ENCODE results near the gene OSR1.

OSR1 gene

GRCh38 chr2:19367326-19367725, 8.9 kb upstream of the OSR1 start:
- Histone ChIP-seq H3K36me3 (ENCODE audit: control insufficient read depth, insufficient read depth, low read length) (no peaks in the 10 kb centered on the region), H3K4me1 (ENCODE audit: control insufficient read depth, insufficient read depth, low read length, poor library complexity, severe bottlenecking) (peaks cover 6% of the 10 kb centered on the region), H3K4me3 (ENCODE audit: extremely low read depth, insufficient read depth, low read length, poor library complexity, severe bottlenecking) (no peak overlapping the region), H3K9me3 (ENCODE audit: control insufficient read depth, low read length) (no peaks in the 10 kb centered on the region), H3K27ac (ENCODE audit: low read depth, low read length, severe bottlenecking) (no peak overlapping the region)
- 79 to 84% methylated on average over 3 to 4 of the region's 5 CpGs for WGBS, 2 experiments (ENCODE audit: insufficient coverage in 2 of 2)

- WGBS, 2 experiments (ENCODE audit: insufficient coverage in 2 of 2): 40 to 69% methylated on average over 1 to 2 of the region's 3 CpGs
Observed at GRCh38 chr2:19365126-19365525, 6.7 kb upstream of the OSR1 start.

GRCh38 chr2:19364014-19364413, 5.6 kb upstream of the OSR1 start:
- no peak overlapping the region for H3K27ac ChIP-seq (ENCODE audit: low read depth, low read length, severe bottlenecking)
- H3K4me3 ChIP-seq (ENCODE audit: extremely low read depth, insufficient read depth, low read length, poor library complexity, severe bottlenecking): no peak overlapping the region
- 43 to 80% methylated on average over 1 to 3 of the region's 3 CpGs for WGBS, 2 experiments (ENCODE audit: insufficient coverage in 2 of 2)
- H3K4me1 ChIP-seq (ENCODE audit: control insufficient read depth, insufficient read depth, low read length, poor library complexity, severe bottlenecking): peaks cover 14% of the 10 kb centered on the region
- H3K36me3 ChIP-seq (ENCODE audit: control insufficient read depth, insufficient read depth, low read length): no peaks in the 10 kb centered on the region
- no peaks in the 10 kb centered on the region for H3K9me3 ChIP-seq (ENCODE audit: control insufficient read depth, low read length)

More at GRCh38 chr2:19365126-19365525, 6.7 kb upstream of the OSR1 start:
- no peaks in the 10 kb centered on the region for H3K36me3 ChIP-seq (ENCODE audit: control insufficient read depth, insufficient read depth, low read length)
- H3K4me3 ChIP-seq (ENCODE audit: extremely low read depth, insufficient read depth, low read length, poor library complexity, severe bottlenecking): no peak overlapping the region
- H3K4me1 ChIP-seq (ENCODE audit: control insufficient read depth, insufficient read depth, low read length, poor library complexity, severe bottlenecking): peaks cover 14% of the 10 kb centered on the region
- H3K27ac ChIP-seq (ENCODE audit: low read depth, low read length, severe bottlenecking): no peak overlapping the region
- H3K9me3 ChIP-seq (ENCODE audit: control insufficient read depth, low read length): no peaks in the 10 kb centered on the region

GRCh38 chr2:19363474-19363778, 5.0 kb upstream of the OSR1 start:
- Histone ChIP-seq H3K4me3 (ENCODE audit: extremely low read depth, insufficient read depth, low read length, poor library complexity, severe bottlenecking) (peak overlapping the region; percentile 21), H3K4me1 (ENCODE audit: control insufficient read depth, insufficient read depth, low read length, poor library complexity, severe bottlenecking) (peaks cover 14% of the 10 kb centered on the region), H3K9me3 (ENCODE audit: control insufficient read depth, low read length) (no peaks in the 10 kb centered on the region), H3K36me3 (ENCODE audit: control insufficient read depth, insufficient read depth, low read length) (no peaks in the 10 kb centered on the region), H3K27ac (ENCODE audit: low read depth, low read length, severe bottlenecking) (no peak overlapping the region)
- 5 to 10% methylated on average over 15 to 16 of the region's 20 CpGs for WGBS, 2 experiments (ENCODE audit: insufficient coverage in 2 of 2)

- Histone ChIP-seq H3K4me1 (ENCODE audit: control insufficient read depth, insufficient read depth, low read length, poor library complexity, severe bottlenecking) (peaks cover 14% of the 10 kb centered on the region), H3K4me3 (ENCODE audit: extremely low read depth, insufficient read depth, low read length, poor library complexity, severe bottlenecking) (peak overlapping the region; percentile 21), H3K27ac (ENCODE audit: low read depth, low read length, severe bottlenecking) (no peak overlapping the region), H3K9me3 (ENCODE audit: control insufficient read depth, low read length) (no peaks in the 10 kb centered on the region), H3K36me3 (ENCODE audit: control insufficient read depth, insufficient read depth, low read length) (no peaks in the 10 kb centered on the region)
- 1 to 2% methylated on average over 26 to 27 of the region's 33 CpGs for WGBS, 2 experiments (ENCODE audit: insufficient coverage in 2 of 2)
Observed at GRCh38 chr2:19362755-19363473, 4.5 kb upstream of the OSR1 start.

- peak overlapping the region; percentile 21 for H3K4me3 ChIP-seq (ENCODE audit: extremely low read depth, insufficient read depth, low read length, poor library complexity, severe bottlenecking)
- no peaks in the 10 kb centered on the region for H3K9me3 ChIP-seq (ENCODE audit: control insufficient read depth, low read length)
- no peaks in the 10 kb centered on the region for H3K36me3 ChIP-seq (ENCODE audit: control insufficient read depth, insufficient read depth, low read length)
- no peak overlapping the region for H3K27ac ChIP-seq (ENCODE audit: low read depth, low read length, severe bottlenecking)
- 7 to 17% methylated on average over 5 to 10 of the region's 16 CpGs for WGBS, 2 experiments (ENCODE audit: insufficient coverage in 2 of 2)
- peaks cover 19% of the 10 kb centered on the region for H3K4me1 ChIP-seq (ENCODE audit: control insufficient read depth, insufficient read depth, low read length, poor library complexity, severe bottlenecking)
Observed at GRCh38 chr2:19362094-19362754, 3.8 kb upstream of the OSR1 start.

- peaks cover 22% of the 10 kb centered on the region for H3K4me1 ChIP-seq (ENCODE audit: control insufficient read depth, insufficient read depth, low read length, poor library complexity, severe bottlenecking)
- H3K4me3 ChIP-seq (ENCODE audit: extremely low read depth, insufficient read depth, low read length, poor library complexity, severe bottlenecking): peak overlapping the region; percentile 25
- no peaks in the 10 kb centered on the region for H3K36me3 ChIP-seq (ENCODE audit: control insufficient read depth, insufficient read depth, low read length)
- H3K9me3 ChIP-seq (ENCODE audit: control insufficient read depth, low read length): no peaks in the 10 kb centered on the region
- no peak overlapping the region for H3K27ac ChIP-seq (ENCODE audit: low read depth, low read length, severe bottlenecking)
- WGBS, 2 experiments (ENCODE audit: insufficient coverage in 2 of 2): 2% methylated on average over 36 to 37 of the region's 51 CpGs
Observed at GRCh38 chr2:19361325-19361990, 3.0 kb upstream of the OSR1 start.

GRCh38 chr2:19360966-19361321, 2.5 kb upstream of the OSR1 start:
- H3K4me1 ChIP-seq (ENCODE audit: control insufficient read depth, insufficient read depth, low read length, poor library complexity, severe bottlenecking): peaks cover 25% of the 10 kb centered on the region
- H3K36me3 ChIP-seq (ENCODE audit: control insufficient read depth, insufficient read depth, low read length): no peaks in the 10 kb centered on the region
- WGBS, 2 experiments (ENCODE audit: insufficient coverage in 2 of 2): 8 to 10% methylated on average over 17 of the region's 17 CpGs
- H3K4me3 ChIP-seq (ENCODE audit: extremely low read depth, insufficient read depth, low read length, poor library complexity, severe bottlenecking): no peak overlapping the region
- no peaks in the 10 kb centered on the region for H3K9me3 ChIP-seq (ENCODE audit: control insufficient read depth, low read length)
- no peak overlapping the region for H3K27ac ChIP-seq (ENCODE audit: low read depth, low read length, severe bottlenecking)

GRCh38 chr2:19360266-19360965, 2.0 kb upstream of the OSR1 start:
- Histone ChIP-seq H3K4me3 (ENCODE audit: extremely low read depth, insufficient read depth, low read length, poor library complexity, severe bottlenecking) (no peak overlapping the region), H3K27ac (ENCODE audit: low read depth, low read length, severe bottlenecking) (no peak overlapping the region), H3K9me3 (ENCODE audit: control insufficient read depth, low read length) (no peaks in the 10 kb centered on the region), H3K36me3 (ENCODE audit: control insufficient read depth, insufficient read depth, low read length) (no peaks in the 10 kb centered on the region), H3K4me1 (ENCODE audit: control insufficient read depth, insufficient read depth, low read length, poor library complexity, severe bottlenecking) (peaks cover 25% of the 10 kb centered on the region)
- 51 to 67% methylated on average over 3 to 4 of the region's 4 CpGs for WGBS, 2 experiments (ENCODE audit: insufficient coverage in 2 of 2)

GRCh38 chr2:19359456-19359855, 1.0 kb upstream of the OSR1 start:
- no peaks in the 10 kb centered on the region for H3K9me3 ChIP-seq (ENCODE audit: control insufficient read depth, low read length)
- H3K36me3 ChIP-seq (ENCODE audit: control insufficient read depth, insufficient read depth, low read length): no peaks in the 10 kb centered on the region
- 56% methylated on average over 3 of the region's 4 CpGs; no CpG with 5 or more reads in 1 of the 2 experiments for WGBS, 2 experiments (ENCODE audit: insufficient coverage in 2 of 2)
- peaks cover 25% of the 10 kb centered on the region for H3K4me1 ChIP-seq (ENCODE audit: control insufficient read depth, insufficient read depth, low read length, poor library complexity, severe bottlenecking)
- H3K4me3 ChIP-seq (ENCODE audit: extremely low read depth, insufficient read depth, low read length, poor library complexity, severe bottlenecking): no peak overlapping the region
- no peak overlapping the region for H3K27ac ChIP-seq (ENCODE audit: low read depth, low read length, severe bottlenecking)

Data from mesodermal cell (in vitro differentiated cells).